ENCODE measurements around the gene LAMP2.

- no peak for TF ChIP-seq CTCF (IDR thresholded peaks at IDR 0.05; ENCODE audit: insufficient read depth, low read length, poor library complexity, severe bottlenecking)
- no peak for TF ChIP-seq EZH2phosphoT487 (conservative IDR thresholded peaks at IDR 0.05; ENCODE audit: low read length)
Measured at GRCh38 chrX:120408168-120408567, 60.9 kb downstream of the LAMP2 start.

All from SU-DHL-6 (cell line).